ENCODE results near the gene ALDH1L1.

DNA sequence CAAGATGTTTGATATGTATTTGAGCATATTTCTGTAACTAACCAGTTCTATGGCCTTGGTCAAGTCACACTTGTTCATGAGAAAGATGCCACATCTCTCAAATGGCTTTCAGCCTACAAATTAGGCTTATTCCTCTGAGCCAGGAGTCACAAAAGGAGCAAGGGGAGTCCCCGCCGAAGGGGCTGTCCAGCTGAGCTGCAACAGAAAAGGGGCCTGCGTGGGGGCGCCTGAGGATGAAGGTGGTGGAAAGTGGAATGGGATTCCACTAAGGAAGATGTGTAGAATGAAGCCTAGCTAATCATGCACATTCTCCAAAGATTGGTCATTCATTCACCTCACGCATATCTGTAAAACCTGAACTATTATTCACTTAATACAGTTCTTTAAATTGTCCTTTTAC is 19.1 kb downstream of the ALDH1L1 start:
- TF ChIP-seq, protein P1, sequence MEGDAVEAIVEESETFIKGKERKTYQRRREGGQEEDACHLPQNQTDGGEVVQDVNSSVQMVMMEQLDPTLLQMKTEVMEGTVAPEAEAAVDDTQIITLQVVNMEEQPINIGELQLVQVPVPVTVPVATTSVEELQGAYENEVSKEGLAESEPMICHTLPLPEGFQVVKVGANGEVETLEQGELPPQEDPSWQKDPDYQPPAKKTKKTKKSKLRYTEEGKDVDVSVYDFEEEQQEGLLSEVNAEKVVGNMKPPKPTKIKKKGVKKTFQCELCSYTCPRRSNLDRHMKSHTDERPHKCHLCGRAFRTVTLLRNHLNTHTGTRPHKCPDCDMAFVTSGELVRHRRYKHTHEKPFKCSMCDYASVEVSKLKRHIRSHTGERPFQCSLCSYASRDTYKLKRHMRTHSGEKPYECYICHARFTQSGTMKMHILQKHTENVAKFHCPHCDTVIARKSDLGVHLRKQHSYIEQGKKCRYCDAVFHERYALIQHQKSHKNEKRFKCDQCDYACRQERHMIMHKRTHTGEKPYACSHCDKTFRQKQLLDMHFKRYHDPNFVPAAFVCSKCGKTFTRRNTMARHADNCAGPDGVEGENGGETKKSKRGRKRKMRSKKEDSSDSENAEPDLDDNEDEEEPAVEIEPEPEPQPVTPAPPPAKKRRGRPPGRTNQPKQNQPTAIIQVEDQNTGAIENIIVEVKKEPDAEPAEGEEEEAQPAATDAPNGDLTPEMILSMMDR (conservative IDR thresholded peaks at IDR 0.05), result no peak
- no peak for TF ChIP-seq EZH2 (IDR thresholded peaks at IDR 0.05; ENCODE audit: low read depth)
